GM12878 (cell line): Measurements from ENCODE around the gene GRIN2A. TPM values are rescaled to one million over a fixed set of nuclear protein-coding genes. Genes with fewer than 3 reads are reported as not detected.

ENCODE experiments used
- ATAC-seq: fragments of 200-7000 bp; cut with Tn5 transposase; 3 replicates; pipeline ENCODE4 v1.9.1; 2020; ENCODE audit warnings: mild to moderate bottlenecking, moderate library complexity
- BruUV-seq: library from RNA; stranded (reverse); fragments of 400-500 nt; replicated peaks from 2 replicates; lab custom pipeline; 2021; lab: Mats Ljungman, UMichigan
- CTCF ChIA-PET: fragments of 300-600 bp; sonication (Branson Sonifier 250); formaldehyde crosslinking; extraction: SDS; loops from one replicate; lab custom pipeline; 2021; ENCODE audit warnings: inconsistent platforms; lab: Yijun Ruan, JAX
- POLR2A ChIA-PET: fragments of 350-600 bp; formaldehyde crosslinking; extraction: SDS; loops from one replicate; lab custom pipeline; 2021; ENCODE audit warnings: inconsistent platforms; lab: Charles Lee
- RAD21 ChIA-PET: fragments of 300-600 bp; sonication (Branson Sonifier 250); formaldehyde crosslinking; loops from one replicate; lab custom pipeline; 2023; ENCODE audit warnings: antibody characterized with exemption; ENCODE audit not compliant: unreplicated experiment; lab: Charles Lee
- SMC1A ChIA-PET: fragments of 300-600 bp; sonication (Branson Sonifier 250); formaldehyde crosslinking; loops from one replicate; lab custom pipeline; 2023; ENCODE audit not compliant: unreplicated experiment, uncharacterized antibody; lab: Charles Lee
- DNase-seq: peaks from one replicate; pipeline ENCODE4 v3.0.0-alpha.2; 2011; ENCODE audit warnings: low read depth, low spot score
- FAIRE-seq: peaks from 3 replicates; lab custom pipeline; 2011; peaks lifted over from hg19 to GRCh38; lab: Jason Lieb, UNC
- H2AFZ ChIP-seq: 2 replicates; pipeline ENCODE4 v1.6.0; 2011; ENCODE audit warnings: low read depth, low read length, control low read depth; ENCODE audit not compliant: control insufficient read depth
- H3K27ac ChIP-seq: 2 replicates; pipeline ENCODE4 v1.5.1; 2011; ENCODE audit warnings: control low read depth; ENCODE audit not compliant: control insufficient read depth, insufficient read depth
- H3K27me3 ChIP-seq, 2 experiments: replicated peaks in 1 of 2; 2 replicates each; pipeline versions ENCODE4 v1.6.0 to v1.6.1; 2011; ENCODE audit warnings: low read length in 1 of 2; ENCODE audit not compliant: control insufficient read depth in 2 of 2, insufficient read depth in 2 of 2
- H3K36me3 ChIP-seq, 2 experiments: 2 replicates each; pipeline ENCODE4 v1.5.1; 2011; ENCODE audit warnings: low read length in 1 of 2; ENCODE audit not compliant: control insufficient read depth in 2 of 2, insufficient read depth in 2 of 2
- H3K4me1 ChIP-seq: 2 replicates; pipeline ENCODE4 v1.6.1; 2011; ENCODE audit warnings: mild to moderate bottlenecking, low read length, moderate library complexity, mixed read lengths; ENCODE audit not compliant: control insufficient read depth, insufficient read depth
- H3K4me2 ChIP-seq: 2 replicates; pipeline ENCODE4 v1.6.0; 2011; ENCODE audit warnings: control low read depth; ENCODE audit not compliant: control insufficient read depth, insufficient read depth
- H3K4me3 ChIP-seq: fragments of 200-600 bp; sonication (generic); 2 replicates; pipeline ENCODE4 v1.5.1; 2016
- H3K79me2 ChIP-seq: 2 replicates; pipeline ENCODE4 v1.6.0; 2011; ENCODE audit warnings: low read length; ENCODE audit not compliant: control insufficient read depth, insufficient read depth
- H3K9ac ChIP-seq: 2 replicates; pipeline ENCODE4 v1.8.0; 2011; ENCODE audit warnings: low read length, control low read depth, mixed read lengths; ENCODE audit not compliant: control insufficient read depth, insufficient read depth
- H3K9me3 ChIP-seq: replicated peaks from 3 replicates; pipeline ENCODE4 v1.5.1; 2011; ENCODE audit warnings: mild to moderate bottlenecking, low read length; ENCODE audit not compliant: control insufficient read depth, insufficient read depth
- H4K20me1 ChIP-seq: 2 replicates; pipeline ENCODE4 v1.6.0; 2011; ENCODE audit not compliant: control insufficient read depth, insufficient read depth
- EGR1 ChIP-seq, 2 experiments: IDR thresholded peaks; 1 replicate in 1 of 2; 2 replicates in 1 of 2; pipeline ENCODE4 v1.6.1; 2011 to 2012; ENCODE audit warnings: low read depth in 2 of 2, low read length in 2 of 2, borderline replicate concordance in 1 of 2, mild to moderate bottlenecking in 1 of 2, moderate library complexity in 1 of 2
- HDGF ChIP-seq: fragments of 450-650 bp; IDR thresholded peaks from 2 replicates; pipeline ENCODE4 v1.6.1; 2016; ENCODE audit warnings: antibody characterized with exemption
- IKZF2 ChIP-seq, 2 experiments: fragments of 450-650 bp; IDR thresholded peaks; 2 replicates each; pipeline ENCODE4 v1.6.1; 2017; ENCODE audit warnings: mild to moderate bottlenecking in 2 of 2, moderate library complexity in 2 of 2
- LARP7 ChIP-seq: fragments of 450-650 bp; IDR thresholded peaks from 2 replicates; pipeline ENCODE4 v1.6.1; 2017; ENCODE audit warnings: mild to moderate bottlenecking
- MYB ChIP-seq: fragments of 150-350 bp; IDR thresholded peaks from 2 replicates; pipeline ENCODE4 v1.6.1; 2014; ENCODE audit warnings: mild to moderate bottlenecking, low read depth, low read length, borderline replicate concordance
- SREBF1 ChIP-seq: IDR thresholded peaks from 2 replicates; pipeline ENCODE4 v1.6.1; 2012; ENCODE audit warnings: mild to moderate bottlenecking, low read length
- ZNF207 ChIP-seq: fragments of 450-650 bp; IDR thresholded peaks from 2 replicates; pipeline ENCODE4 v1.6.1; 2014; ENCODE audit warnings: antibody characterized with exemption, mild to moderate bottlenecking, borderline replicate concordance
- WGBS: methylation state at CpG from one replicate; pipeline ENCODE4 v1.1.6; 2016; ENCODE audit warnings: low lambda C conversion rate; ENCODE audit not compliant: insufficient replicate concordance, insufficient coverage; ENCODE audit errors: missing lambda C conversion rate; 5-methylcytosine and 5-hydroxymethylcytosine counted together
- in situ Hi-C: fragments of 300-500 bp; cut with MboI; formaldehyde crosslinking; loops from 9 replicates; pipeline ENCODE4 v1.14.3; 2018; ENCODE audit warnings: mixed read lengths
- intact Hi-C: fragments of 100-400 bp; cut with micrococcal nuclease; formaldehyde crosslinking; loops from one replicate; pipeline ENCODE4 v1.14.2; 2022; ENCODE audit not compliant: unreplicated experiment
- polyA plus RNA-seq, 11 experiments: library from polyadenylated mRNA; depleted of rRNA in 4 of 11; unstranded in 6 of 11; stranded (reverse) in 5 of 11; fragments of >200 nt; fragmentation: Nextera tagmentation in 4 of 11; fragmentation: Illumina TruSeq in 1 of 11; extraction: Ambion mirVana in 4 of 11; extraction: Trizol in 1 of 11; gene quantifications; 1 replicate in 1 of 11; 2 replicates in 10 of 11; pipeline versions ENCODE4 v1.2.1 to v1.2.3, GENCODE V29; 2011 to 2016; ENCODE audit warnings: inconsistent platforms in 2 of 11, missing spikeins in 2 of 11, low read depth in 1 of 11
- total RNA-seq, 4 experiments: library from RNA; depleted of rRNA in 3 of 4; stranded (reverse); fragments of >200 nt in 3 of 4; fragmentation: Illumina TruSeq in 1 of 4; extraction: Trizol in 1 of 4; gene quantifications; 2 replicates each; pipeline versions ENCODE4 v1.2.1 to v1.2.3, GENCODE V29; 2013 to 2021
- TF ChIP-seq, protein P1 (sequence below): IDR thresholded peaks from 2 replicates; pipeline ENCODE4 v1.6.1; 2012; ENCODE audit warnings: low read length, inconsistent platforms

The GRIN2A gene
- total and polyA plus RNA-seq, 10 of the 15 experiments (the other 5 are each of a cell fraction or from before 2014, with no cell fraction given), result 2.4 to 13.3 (median 7.3) TPM

DNA sequence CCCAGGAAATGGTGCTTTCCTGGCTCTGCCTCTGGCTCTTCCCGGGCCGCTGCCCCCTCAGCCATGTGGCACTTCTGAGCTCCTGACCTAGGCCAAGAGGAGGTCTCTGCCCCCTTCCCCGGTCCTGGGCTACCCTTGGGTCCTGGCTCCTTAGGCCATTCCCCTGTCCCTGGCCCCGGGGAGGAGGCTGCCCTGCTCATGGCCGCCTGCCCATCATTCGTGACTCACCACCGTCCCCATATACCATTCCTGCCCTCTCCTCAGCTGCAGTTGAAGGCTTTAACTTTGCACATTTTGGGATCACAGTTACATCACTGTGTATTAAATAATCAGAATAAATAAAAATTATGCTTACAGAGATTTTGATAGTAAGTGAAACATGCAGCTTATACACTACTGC is 69.0 kb downstream of the GRIN2A start:
- Histone ChIP-seq H3K4me1 (no peaks in the 10 kb centered on the region), H3K27me3 (no peaks in the 10 kb centered on the region), H3K9ac (no peak overlapping the region), H3K9me3 (no peaks in the 10 kb centered on the region), H3K4me2 (no peak overlapping the region), H3K27ac (no peak overlapping the region), H3K79me2 (no peaks in the 10 kb centered on the region), H2AFZ (no peak overlapping the region), H3K4me3 (no peak overlapping the region), H4K20me1 (no peaks in the 10 kb centered on the region), H3K36me3 (no peaks in the 10 kb centered on the region; a peak in 1 of 4 replicates)
- no peak for ATAC-seq
- CTCF ChIA-PET, result interaction anchor here (1.5 kb wide), 1 partner anchor 9 kb away, joined by 5 read pairs; no protein-coding TSS in a partner anchor
- FAIRE-seq, result no peak
- intact Hi-C loops, result no loop called here
- no peak for DNase-seq
- SMC1A ChIA-PET, result no interaction called here
- TF ChIP-seq HDGF (no peak), ZNF207 (no peak), LARP7 (no peak), EGR1 (IDR thresholded peaks at IDR 0.05; ENCODE audit: borderline replicate concordance in 1 of 2, low read depth in 2 of 2, low read length in 2 of 2) (no peak), SREBF1 (no peak), MYB (no peak), IKZF2 (IDR thresholded peaks at IDR 0.05) (no peak)
- TF ChIP-seq, protein P1, sequence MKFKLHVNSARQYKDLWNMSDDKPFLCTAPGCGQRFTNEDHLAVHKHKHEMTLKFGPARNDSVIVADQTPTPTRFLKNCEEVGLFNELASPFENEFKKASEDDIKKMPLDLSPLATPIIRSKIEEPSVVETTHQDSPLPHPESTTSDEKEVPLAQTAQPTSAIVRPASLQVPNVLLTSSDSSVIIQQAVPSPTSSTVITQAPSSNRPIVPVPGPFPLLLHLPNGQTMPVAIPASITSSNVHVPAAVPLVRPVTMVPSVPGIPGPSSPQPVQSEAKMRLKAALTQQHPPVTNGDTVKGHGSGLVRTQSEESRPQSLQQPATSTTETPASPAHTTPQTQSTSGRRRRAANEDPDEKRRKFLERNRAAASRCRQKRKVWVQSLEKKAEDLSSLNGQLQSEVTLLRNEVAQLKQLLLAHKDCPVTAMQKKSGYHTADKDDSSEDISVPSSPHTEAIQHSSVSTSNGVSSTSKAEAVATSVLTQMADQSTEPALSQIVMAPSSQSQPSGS, result no peak
- in situ Hi-C loops, result no loop called here
- RAD21 ChIA-PET, result no interaction called here
- POLR2A ChIA-PET, result no interaction called here
- BruUV-seq, result no TSS peak
- 29% methylated on average over 7 of the region's 7 CpGs for WGBS
